ENCODE measurements around the gene CISD3. TPM values are rescaled to one million over a fixed set of nuclear protein-coding genes. Genes with fewer than 3 reads are reported as not detected.

CISD3 gene
- total RNA-seq, 1 experiment from 2014 or later, result 14.1 TPM

- Histone ChIP-seq H3K79me2 (ENCODE audit: low read length) (no peaks in the 10 kb centered on the region), H2AFZ (ENCODE audit: low read length) (no peak overlapping the region), H3F3A (ENCODE audit: low read length, unreplicated experiment) (no peaks in the 10 kb centered on the region), H3K27ac (ENCODE audit: low read length) (no peak overlapping the region), H3K9me2 (replicated peaks; ENCODE audit: low read length) (no peaks in the 10 kb centered on the region), H3K9me3 (ENCODE audit: low read length) (no peaks in the 10 kb centered on the region), H3K27me3 (ENCODE audit: low read length) (no peaks in the 10 kb centered on the region), H4K20me1 (ENCODE audit: low read length) (no peaks in the 10 kb centered on the region), H3K4me1 (ENCODE audit: insufficient read depth, low read length) (no peaks in the 10 kb centered on the region), H3K9ac (ENCODE audit: low read length) (no peak overlapping the region), H3K4me3 (ENCODE audit: low read length) (no peak overlapping the region), H3K36me3 (ENCODE audit: low read depth, low read length) (no peaks in the 10 kb centered on the region), H3K4me2 (ENCODE audit: low read length) (no peak overlapping the region)
- no peak for ATAC-seq
- TF ChIP-seq EZH2phosphoT487 (IDR thresholded peaks at IDR 0.05; ENCODE audit: borderline replicate concordance, low read length) (no peak), EZH2 (IDR thresholded peaks at IDR 0.05; ENCODE audit: low read length, unreplicated experiment) (no peak)
- TF ChIP-seq, protein P1, sequence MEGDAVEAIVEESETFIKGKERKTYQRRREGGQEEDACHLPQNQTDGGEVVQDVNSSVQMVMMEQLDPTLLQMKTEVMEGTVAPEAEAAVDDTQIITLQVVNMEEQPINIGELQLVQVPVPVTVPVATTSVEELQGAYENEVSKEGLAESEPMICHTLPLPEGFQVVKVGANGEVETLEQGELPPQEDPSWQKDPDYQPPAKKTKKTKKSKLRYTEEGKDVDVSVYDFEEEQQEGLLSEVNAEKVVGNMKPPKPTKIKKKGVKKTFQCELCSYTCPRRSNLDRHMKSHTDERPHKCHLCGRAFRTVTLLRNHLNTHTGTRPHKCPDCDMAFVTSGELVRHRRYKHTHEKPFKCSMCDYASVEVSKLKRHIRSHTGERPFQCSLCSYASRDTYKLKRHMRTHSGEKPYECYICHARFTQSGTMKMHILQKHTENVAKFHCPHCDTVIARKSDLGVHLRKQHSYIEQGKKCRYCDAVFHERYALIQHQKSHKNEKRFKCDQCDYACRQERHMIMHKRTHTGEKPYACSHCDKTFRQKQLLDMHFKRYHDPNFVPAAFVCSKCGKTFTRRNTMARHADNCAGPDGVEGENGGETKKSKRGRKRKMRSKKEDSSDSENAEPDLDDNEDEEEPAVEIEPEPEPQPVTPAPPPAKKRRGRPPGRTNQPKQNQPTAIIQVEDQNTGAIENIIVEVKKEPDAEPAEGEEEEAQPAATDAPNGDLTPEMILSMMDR (conservative IDR thresholded peaks at IDR 0.05; ENCODE audit: low read depth, low read length), result no peak
- no TSS peak for BruUV-seq (replicated peaks)
- POLR2A ChIA-PET (ENCODE audit: unreplicated experiment), result no interaction called here
- intact Hi-C loops (cut with micrococcal nuclease), result no loop called here
- DNase-seq, result no peak
- CTCF ChIA-PET, result interaction anchor here (0.6 kb wide), 1 partner anchor 36 kb away, joined by 6 read pairs; no protein-coding TSS in a partner anchor
These were observed 10.0 kb upstream of the CISD3 start for GRCh38 chr17:38719943-38720641.

- Histone ChIP-seq H4K20me1 (ENCODE audit: low read length) (no peaks in the 10 kb centered on the region), H3F3A (ENCODE audit: low read length, unreplicated experiment) (no peaks in the 10 kb centered on the region), H3K27me3 (ENCODE audit: low read length) (no peaks in the 10 kb centered on the region), H3K4me3 (ENCODE audit: low read length) (no peak overlapping the region), H2AFZ (ENCODE audit: low read length) (no peak overlapping the region), H3K4me2 (ENCODE audit: low read length) (no peak overlapping the region), H3K27ac (ENCODE audit: low read length) (no peak overlapping the region), H3K9ac (ENCODE audit: low read length) (no peak overlapping the region), H3K9me3 (ENCODE audit: low read length) (no peaks in the 10 kb centered on the region), H3K79me2 (ENCODE audit: low read length) (no peaks in the 10 kb centered on the region), H3K9me2 (replicated peaks; ENCODE audit: low read length) (no peaks in the 10 kb centered on the region), H3K4me1 (ENCODE audit: insufficient read depth, low read length) (no peaks in the 10 kb centered on the region), H3K36me3 (ENCODE audit: low read depth, low read length) (no peaks in the 10 kb centered on the region)
- ChIA-PET CTCF (interaction anchor here (0.6 kb wide), 1 partner anchor 36 kb away, joined by 6 read pairs; no protein-coding TSS in a partner anchor), POLR2A (ENCODE audit: unreplicated experiment) (no interaction called here)
- no TSS peak for BruUV-seq (replicated peaks)
- TF ChIP-seq EZH2 (IDR thresholded peaks at IDR 0.05; ENCODE audit: low read length, unreplicated experiment) (no peak), EZH2phosphoT487 (IDR thresholded peaks at IDR 0.05; ENCODE audit: borderline replicate concordance, low read length) (no peak)
- TF ChIP-seq, protein P1 (conservative IDR thresholded peaks at IDR 0.05; ENCODE audit: low read depth, low read length), result no peak
- intact Hi-C loops (cut with micrococcal nuclease), result no loop called here
- no peak for DNase-seq
- ATAC-seq, result no peak
These were observed 9.2 kb upstream of the CISD3 start for GRCh38 chr17:38720941-38721340.

DNA sequence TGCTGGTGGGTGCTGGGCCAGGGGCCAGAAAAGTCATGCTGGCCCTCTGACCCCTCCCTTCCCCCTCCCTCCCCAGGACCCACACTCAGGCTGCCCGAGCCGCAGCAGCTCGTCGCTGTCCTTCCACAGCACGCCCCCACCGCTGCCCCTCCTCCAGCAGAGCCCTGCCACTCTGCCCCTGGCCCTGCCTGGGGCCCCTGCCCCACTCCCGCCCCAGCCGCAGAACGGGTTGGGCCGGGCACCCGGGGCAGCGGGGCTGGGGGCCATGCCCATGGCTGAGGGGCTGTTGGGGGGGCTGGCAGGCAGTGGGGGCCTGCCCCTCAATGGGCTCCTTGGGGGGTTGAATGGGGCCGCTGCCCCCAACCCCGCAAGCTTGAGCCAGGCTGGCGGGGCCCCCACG is 8.3 kb upstream of the CISD3 start:
- no peak overlapping the region for H2AFZ ChIP-seq (ENCODE audit: low read length)
- H3K9me2 ChIP-seq (replicated peaks; ENCODE audit: low read length), result no peaks in the 10 kb centered on the region
- ChIA-PET CTCF (no interaction called here), POLR2A (ENCODE audit: unreplicated experiment) (no interaction called here)
- no peaks in the 10 kb centered on the region for H3K9me3 ChIP-seq (ENCODE audit: low read length)
- H3K36me3 ChIP-seq (ENCODE audit: low read depth, low read length), result no peaks in the 10 kb centered on the region
- no peak for DNase-seq
- H3K4me2 ChIP-seq (ENCODE audit: low read length), result no peak overlapping the region
- no peaks in the 10 kb centered on the region for H3K4me1 ChIP-seq (ENCODE audit: insufficient read depth, low read length)
- ATAC-seq, result no peak
- no peak for TF ChIP-seq EZH2 (IDR thresholded peaks at IDR 0.05; ENCODE audit: low read length, unreplicated experiment)
- TF ChIP-seq, protein P1 (conservative IDR thresholded peaks at IDR 0.05; ENCODE audit: low read depth, low read length), result no peak
- no peak for TF ChIP-seq EZH2phosphoT487 (IDR thresholded peaks at IDR 0.05; ENCODE audit: borderline replicate concordance, low read length)
- H4K20me1 ChIP-seq (ENCODE audit: low read length), result no peaks in the 10 kb centered on the region
- BruUV-seq (replicated peaks), result no TSS peak
- H3K4me3 ChIP-seq (ENCODE audit: low read length), result no peak overlapping the region
- no peaks in the 10 kb centered on the region for H3F3A ChIP-seq (ENCODE audit: low read length, unreplicated experiment)
- no peak overlapping the region for H3K9ac ChIP-seq (ENCODE audit: low read length)
- H3K27me3 ChIP-seq (ENCODE audit: low read length), result no peaks in the 10 kb centered on the region
- intact Hi-C loops (cut with micrococcal nuclease), result no loop called here
- H3K79me2 ChIP-seq (ENCODE audit: low read length), result no peaks in the 10 kb centered on the region
- H3K27ac ChIP-seq (ENCODE audit: low read length), result no peak overlapping the region

Measured in PC-3 (cell line).